DMS 273 (cell line): ENCODE data around the gene CDCP1.
A peak's percentile ranks its signal among the peaks of the same experiment; 100 is the strongest.

Source experiments
- DNase-seq: peaks from one replicate; lab custom pipeline; 2025; ENCODE audit not compliant: unreplicated experiment; lab: John Stamatoyannopoulos, UW

Gene CDCP1, protein sequence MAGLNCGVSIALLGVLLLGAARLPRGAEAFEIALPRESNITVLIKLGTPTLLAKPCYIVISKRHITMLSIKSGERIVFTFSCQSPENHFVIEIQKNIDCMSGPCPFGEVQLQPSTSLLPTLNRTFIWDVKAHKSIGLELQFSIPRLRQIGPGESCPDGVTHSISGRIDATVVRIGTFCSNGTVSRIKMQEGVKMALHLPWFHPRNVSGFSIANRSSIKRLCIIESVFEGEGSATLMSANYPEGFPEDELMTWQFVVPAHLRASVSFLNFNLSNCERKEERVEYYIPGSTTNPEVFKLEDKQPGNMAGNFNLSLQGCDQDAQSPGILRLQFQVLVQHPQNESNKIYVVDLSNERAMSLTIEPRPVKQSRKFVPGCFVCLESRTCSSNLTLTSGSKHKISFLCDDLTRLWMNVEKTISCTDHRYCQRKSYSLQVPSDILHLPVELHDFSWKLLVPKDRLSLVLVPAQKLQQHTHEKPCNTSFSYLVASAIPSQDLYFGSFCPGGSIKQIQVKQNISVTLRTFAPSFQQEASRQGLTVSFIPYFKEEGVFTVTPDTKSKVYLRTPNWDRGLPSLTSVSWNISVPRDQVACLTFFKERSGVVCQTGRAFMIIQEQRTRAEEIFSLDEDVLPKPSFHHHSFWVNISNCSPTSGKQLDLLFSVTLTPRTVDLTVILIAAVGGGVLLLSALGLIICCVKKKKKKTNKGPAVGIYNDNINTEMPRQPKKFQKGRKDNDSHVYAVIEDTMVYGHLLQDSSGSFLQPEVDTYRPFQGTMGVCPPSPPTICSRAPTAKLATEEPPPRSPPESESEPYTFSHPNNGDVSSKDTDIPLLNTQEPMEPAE

DNA sequence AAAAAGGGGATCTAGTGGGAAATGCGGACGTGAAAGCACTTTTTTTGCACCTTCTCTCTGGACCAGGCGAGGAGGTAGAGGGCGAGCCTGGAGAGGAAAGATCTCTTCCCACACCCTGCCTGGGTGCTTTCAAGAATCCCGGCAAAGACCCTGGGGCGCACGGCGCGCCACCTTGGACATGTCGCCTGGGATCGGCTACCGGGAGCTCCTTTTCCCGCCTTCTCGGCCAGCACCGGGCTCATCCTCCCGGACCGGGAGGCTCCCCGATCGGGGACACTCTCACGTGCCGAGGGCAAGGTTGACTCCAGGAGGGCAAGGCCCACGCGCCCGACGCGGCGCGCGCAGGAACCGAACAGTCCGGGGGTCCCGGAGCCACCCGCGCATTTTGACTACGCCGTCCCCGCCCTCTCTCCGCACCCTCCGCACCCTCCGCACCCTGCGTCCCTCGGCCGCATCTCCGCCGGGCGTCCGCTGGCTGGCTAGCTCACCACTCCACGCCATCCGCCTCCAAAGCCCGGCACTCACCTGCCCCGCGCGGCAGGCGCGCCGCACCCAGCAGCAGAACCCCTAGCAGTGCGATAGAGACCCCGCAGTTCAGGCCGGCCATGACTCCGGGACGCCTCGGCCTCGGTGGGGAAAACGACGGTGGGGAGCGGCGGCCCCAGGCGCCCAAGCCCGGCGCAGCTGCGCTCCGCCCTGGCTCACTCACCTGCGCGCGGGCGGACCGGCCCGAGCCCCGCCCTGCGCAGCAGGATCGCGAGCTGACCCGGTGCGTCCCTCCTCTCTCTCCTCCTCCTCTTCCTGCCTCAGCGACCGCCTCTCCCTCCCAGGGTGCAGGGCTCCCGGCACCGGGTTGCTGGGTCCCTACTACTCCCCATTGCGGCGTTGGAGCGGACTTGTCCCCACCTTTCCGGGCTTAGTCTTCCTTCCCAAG lies at the start of gene CDCP1:
TSS of gene CDCP1 (minus strand) at position 698 of the 934 bp plus-strand sequence. CDS start at position 607, 91 bp downstream.
- peak; percentile 22 for DNase-seq

DNA sequence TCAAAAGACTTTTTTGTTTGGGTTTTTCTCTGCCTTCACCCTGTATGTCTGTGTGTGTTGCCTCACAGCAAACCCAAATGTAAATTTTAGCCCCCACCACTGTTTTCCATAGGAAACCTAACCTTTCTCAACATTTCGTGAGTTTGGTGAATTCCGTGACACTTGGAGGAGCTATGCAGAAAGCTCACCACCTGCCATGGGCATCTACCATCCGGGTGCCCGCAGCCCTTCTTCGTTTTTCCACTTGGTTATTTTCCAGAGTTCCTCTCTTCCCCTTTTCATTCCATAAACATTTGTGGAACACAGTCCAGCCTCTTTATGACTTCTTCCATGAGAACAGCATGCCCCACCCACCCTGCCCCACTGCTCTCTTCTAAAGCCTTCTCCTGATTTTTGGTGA lies 48.6 kb upstream of the CDCP1 start:
- no peak for DNase-seq

DNA sequence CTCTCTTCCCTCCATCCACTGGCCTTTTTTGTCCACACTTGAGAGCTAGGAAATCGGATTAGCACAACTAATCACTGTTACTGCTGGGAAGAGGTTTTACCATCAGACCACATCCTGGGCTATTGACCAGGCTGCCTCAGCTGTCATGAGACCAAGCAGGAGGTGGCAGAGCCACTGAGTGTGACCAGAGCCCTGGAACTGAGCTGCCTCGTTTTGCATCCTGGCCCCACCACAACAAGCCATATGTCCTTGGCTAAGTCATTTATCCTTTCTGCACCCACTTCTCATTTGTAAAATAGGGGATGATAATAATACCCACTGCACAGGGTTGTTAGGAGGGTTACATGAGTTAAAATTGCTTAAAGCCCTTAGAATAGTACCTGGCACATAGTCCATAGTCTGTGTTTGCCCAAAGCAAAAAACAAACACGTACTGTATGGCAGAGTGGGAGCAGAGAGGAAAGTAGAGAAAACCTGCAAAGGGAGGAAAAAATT lies 45.8 kb upstream of the CDCP1 start:
- no peak for DNase-seq

DNA sequence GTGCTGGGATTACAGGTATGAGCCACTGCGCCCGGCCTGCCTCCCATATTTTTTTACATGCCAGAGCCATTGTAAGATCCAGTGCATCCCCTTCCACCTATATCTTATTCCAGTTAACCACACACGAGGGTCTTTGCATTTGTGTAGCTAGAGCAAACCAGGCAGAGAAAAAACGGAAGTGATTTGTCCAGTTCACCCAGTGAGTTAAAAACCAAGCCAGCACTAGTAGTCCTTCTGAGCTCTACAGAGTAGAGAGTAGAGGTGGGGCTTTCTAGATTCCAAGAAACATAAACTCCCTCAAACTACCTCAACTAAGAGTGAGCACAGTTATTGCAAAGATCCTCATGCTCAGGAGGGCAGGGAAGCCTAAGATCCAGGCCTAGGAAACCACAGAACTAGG lies 45.2 kb upstream of the CDCP1 start:
- DNase-seq: no peak

DNA sequence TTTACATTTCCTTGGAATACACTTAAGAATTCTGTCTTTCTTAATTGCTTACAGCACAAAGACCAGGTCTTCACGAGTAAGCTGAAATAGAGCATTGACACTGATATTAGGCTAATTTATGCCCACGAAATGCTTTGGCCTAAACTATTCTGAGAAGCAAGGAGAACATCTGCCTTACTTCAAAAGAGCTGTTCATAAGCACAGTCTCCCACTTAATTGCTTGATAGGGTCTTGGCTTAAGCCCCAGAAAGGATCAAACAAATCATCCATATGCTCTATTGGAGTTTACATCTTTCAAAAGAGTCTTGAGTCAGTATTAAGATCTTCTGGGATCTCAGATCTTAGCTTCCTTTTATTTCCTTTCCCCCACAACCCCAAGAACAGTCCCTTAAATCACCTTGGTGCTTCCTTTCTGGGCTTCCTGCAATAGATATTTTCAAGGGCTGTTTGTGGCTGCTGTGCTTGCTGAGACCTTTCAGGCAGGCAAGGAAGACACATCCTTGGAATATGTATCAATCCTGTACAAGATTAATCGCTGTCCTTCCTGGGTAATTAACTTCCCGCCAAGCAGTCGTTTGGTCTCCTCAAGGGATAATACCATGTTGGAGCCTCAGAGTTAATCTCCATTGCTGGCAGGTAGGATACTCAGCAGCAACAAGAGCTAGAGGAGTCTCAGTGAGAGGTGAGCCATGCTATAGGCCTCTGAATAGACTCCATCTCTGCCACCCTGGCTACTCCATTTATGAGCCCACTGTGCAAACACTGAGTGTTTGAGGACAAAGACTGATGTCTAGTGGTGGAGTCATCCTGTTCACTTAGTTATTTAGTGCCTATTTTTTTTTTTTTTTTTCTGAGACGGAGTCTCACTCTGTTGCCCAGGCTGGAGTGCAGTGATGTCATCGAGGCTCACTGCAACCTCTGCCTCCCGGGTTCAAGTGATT lies 42.8 kb upstream of the CDCP1 start:
- DNase-seq: peak; percentile 62

DNA sequence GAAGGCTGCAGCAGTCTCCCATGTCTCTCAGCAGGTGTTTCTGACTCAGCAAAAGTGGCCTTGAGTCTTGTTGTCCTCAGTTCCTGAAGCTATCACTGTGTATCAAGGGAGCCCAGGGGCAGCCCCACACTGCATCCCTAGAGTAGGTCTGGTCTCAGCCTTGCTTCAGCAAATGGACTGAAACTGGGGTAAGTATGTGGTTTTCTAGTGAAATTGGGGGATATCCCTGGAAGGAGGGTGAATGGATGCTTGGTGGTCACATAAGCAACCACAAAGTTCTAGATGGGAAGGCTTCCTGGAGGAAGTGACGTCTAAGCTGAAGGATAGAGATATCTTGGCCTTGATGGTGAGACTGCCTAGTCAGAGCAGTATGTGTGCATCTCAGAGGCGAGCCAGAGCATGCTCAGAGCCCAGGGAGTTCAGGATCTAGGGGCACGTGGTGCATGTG lies 41.5 kb upstream of the CDCP1 start:
- DNase-seq: peak; percentile 10

DNA sequence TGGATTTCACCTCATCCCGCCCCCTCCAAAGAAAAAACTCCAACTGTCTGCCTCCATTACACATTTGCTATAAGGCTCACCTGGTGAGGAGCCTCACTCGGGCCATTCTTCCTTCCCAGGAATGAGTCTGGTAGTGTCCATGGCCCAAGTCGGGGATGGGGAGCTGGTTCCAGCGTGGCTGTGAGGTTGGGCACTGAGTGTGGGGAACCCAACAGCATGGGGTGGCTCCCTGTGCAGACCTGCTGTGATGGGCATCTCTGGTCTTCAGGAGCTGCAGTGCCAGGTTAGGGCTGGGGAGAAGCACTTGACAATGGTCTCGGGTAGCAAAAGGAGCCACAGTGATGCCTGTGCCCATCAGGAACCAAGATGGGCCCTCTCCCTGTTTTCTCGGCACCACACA lies 40.7 kb upstream of the CDCP1 start:
- DNase-seq: no peak

DNA sequence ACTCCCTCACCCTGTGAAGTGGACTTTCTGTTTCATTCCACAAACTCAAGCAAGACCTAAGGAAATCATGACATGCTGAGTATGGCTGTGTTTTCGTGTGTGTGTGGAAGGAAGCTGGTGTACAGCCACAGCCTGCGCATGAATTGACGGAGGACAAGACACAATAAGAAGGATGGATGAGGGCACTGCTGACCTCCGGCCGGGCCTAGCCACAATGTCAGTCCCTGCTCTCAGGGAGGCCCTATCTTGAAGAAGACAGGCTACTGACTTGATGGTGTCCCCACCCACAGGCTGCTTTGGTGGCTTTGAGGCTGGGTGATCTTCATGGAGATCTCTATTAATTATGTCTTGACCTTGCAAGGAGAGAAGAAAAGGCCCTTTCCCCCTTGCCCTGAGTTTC lies 39.3 kb upstream of the CDCP1 start:
- no peak for DNase-seq

DNA sequence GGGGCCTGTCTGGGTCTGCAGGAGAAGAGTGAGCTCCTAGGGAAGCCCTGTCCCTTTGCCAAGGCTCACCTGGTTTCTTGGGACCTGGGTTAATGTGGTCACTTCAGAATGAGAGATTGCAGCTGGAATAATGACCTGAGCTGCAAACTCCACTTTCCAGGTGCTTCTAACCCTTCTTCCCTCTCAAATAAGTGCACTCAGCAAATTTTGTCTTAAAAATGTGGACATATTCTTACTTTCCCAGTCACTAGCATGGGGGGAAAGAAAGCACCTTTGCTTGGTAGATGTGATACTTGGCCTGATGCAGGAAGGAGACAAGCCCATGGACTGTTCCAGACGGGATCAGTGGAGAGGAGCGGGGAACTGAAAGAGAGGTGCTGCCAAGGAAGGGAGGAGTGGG lies 38.9 kb upstream of the CDCP1 start:
- no peak for DNase-seq

DNA sequence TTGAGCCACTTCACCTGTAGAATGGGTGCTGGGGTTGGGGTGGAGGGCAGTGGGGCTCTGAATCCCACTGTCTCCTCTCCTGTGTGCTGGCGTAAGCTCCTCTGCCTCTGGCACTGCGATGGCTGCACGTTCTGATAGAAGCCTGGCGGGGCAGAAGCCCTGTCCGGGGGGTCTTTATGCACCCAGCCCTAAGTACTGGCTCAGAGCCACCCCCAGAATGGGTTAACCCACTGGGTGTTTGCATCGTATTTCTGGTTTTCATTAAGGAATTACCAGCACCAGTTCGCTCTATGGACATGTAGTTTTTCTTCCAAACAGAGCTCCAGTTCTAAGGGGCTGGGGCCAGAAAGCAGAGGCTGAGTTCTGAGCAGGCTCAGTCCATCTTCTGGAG lies 37.7 kb upstream of the CDCP1 start:
- DNase-seq: no peak

DNA sequence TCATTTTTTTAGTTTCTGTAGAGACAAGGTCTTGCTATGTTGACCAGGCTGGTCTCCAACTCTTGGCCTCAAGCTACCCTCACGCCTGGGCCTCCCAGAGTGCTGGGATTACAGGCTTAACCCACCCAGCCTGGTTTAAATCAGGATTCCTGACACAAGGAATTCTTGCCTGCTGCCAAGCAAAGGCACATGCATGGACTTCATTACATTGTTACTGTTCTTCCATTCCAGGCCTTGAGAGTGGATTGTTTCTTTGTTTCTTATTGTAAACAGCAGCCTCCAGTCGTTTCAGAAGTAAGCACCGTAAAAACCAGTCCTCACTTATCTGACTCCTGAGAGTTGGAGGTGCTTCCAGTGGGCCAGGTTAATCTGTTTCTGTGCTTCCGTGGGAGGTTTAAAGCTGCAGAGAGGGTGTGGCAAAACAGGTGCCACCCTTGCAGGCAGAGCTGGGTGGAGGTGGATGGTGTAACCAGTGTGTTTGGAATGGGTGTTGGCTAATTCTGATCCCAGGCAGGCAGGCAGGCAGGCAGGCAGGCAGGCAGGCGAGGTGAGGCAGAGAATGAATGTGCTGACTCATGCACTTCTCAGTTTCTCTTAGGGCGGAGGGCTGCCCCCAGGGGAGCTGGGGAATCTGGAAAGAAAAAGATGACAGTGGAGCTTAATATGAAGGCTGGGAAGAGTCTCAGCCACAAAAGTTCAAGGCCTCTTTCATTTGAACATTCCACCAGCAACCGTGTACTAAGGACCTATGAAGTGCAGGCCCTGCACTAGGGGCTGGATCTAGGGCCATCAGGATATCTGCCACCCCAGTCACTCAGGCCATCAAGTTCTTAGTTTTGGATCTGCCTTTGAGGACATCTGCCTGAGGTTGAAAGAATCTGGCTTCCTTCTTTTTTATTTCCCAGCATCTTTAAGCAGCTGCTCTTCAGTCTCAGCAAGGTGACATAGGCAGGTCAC lies 37.0 kb upstream of the CDCP1 start:
- peak; percentile 50 for DNase-seq

DNA sequence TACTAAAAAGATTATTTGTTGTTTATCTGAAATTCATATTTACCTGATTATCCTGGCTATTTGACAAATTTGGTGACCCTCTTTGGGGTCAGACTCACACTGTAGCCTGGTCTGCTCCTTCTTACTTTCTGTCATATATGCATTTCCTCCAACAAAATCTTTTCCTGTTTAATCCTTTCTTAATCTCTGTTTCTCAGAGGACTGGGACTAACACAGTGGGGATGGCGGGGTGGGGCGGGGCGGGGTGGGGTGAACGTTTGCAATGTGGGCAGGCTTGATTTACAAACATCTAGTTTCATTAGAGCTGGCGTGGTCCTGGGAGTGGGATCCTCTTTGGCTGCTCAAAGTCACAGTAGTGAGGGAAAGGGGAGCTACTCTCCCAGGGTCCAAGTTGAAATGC lies 35.3 kb upstream of the CDCP1 start:
- DNase-seq: no peak

DNA sequence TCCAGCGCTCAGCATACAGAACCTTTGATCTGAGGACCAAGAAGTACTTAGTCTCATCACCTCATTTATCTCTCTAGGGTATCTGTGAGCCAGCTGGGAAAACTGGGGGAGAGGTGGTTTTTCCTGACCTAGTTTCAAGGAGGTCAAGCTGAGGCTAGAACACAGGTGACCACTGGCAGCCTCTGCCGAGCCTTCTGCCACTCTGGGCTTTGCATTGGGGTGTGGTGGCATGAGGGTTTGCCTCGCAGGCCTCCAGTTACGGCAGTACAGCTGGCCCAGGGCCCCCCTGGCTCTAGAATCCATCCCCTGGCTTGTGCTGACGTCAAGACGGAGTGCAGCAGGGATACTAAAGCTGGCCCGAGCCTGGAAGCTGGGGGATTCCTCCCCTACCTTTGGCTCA lies 34.7 kb upstream of the CDCP1 start:
- no peak for DNase-seq

DNA sequence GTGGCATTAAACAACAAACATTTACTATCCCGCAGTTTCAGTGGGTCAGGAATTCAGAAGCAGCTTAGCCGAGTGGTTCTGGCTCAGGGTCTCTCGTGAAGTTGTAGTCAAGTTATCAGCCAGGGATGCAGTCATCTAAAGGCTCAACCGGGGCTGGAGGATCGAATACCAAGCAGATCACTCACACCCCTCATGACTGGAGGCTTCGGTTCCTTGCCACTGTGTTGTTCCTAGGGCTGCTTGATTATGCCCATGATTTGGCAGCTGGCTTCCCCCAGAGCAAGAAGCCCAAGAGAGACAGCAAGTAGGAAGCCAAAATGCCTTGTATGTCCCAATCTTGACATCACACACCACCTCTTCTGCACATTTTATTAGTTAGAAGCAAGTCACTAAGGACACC lies 33.9 kb upstream of the CDCP1 start:
- DNase-seq: no peak

DNA sequence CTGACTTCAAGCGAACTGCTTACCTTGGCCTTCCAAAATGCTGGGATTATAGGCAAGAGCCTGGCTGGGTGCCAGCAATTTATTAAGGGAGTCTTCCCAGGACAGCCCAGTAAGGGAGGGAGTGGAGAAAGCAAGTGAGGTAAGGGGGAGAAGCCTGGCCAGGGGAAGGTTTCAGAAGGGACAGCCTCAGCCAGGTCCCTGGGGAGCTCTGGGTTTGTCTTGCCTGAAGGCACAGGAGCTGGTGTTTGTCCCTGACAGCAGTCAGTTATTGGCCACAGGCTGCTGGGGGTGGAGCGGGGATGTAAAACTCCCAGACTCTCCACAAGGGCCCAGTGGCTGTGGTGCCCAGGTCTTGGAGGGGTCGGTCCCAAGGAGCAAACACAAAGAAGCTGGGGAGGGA lies 33.0 kb upstream of the CDCP1 start:
- DNase-seq: peak; percentile 30

DNA sequence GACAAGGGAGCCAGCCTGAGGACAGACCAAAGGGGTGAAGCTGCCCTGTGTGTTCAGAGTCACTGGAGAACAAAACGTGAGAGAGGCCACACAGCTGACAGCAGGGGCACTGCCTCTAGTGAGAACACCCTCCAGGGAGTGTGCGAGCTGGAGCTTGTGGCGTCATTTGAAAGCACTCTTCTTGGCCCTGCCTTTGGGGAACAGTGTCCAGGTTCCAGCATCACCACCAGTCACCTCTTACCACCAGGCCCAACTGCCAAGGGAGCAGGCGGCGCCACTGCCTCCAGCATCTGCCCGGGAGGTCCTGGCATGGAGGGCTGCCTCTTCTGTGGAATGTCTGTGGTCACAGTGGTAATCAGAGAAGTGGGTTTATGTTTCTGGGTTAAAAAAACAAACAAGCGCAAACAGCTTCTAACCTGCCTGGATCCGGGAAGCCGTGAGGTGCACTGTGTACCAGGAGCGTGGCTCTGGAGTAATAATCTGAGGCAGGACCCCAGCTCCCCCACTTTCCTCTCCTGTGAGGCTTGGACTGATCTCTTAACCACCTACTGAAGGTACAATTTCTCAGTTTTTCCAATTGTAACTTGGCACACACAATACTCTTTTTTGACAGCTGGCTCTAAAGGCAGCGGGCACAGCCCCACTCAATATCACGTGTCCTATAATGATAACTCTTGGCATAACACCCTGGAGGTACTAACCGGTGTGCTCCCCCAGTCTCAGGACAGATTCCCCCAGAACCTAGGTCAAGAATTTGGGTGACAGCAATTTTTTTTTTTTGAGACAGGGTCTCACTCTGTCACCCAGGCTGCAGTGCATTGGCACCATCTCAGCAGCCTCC lies 32.2 kb upstream of the CDCP1 start:
- peak; percentile 19 for DNase-seq

DNA sequence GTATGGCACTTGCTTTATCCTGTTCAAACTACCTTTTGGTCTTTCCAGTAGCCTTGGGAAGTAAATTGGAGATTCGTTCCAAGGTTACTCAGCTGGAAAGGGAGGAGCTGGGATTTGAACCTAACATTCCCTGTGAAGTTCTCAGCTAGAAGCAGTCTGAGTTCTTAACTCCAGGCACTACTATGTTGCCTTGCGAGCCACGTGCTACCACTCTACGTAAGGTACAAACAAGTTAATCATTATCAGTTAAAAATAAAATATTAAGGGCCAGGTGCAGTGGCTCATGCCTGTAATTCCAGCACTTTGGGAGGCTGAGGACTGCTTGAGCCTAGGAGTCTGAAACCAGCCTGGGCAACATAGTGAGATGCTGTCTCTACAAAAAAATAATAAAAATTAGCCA lies 30.7 kb upstream of the CDCP1 start:
- DNase-seq: no peak

DNA sequence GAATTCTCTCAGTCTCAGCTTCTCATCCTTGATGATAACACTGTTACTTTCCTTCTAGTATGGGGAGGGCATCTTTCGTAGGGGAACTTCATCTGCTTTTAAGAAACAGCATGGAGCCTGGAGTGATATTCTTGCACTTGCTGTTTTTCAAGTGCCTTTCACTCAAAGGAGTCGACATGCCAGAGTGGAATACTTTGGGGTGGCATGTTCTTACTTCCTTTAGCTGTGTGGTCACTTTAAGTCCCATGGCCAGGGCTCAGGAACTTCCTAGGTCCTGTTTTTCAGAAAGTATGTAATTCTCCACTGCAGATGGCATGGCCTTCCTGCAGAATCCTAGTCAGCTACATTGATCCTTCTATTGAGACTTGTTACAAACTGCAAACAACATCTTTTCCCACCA lies 28.1 kb upstream of the CDCP1 start:
- no peak for DNase-seq
